SIG-M5 treated with dmso at 0.1 percent for 504 hours (cell line): ENCODE results near the gene ADGRV1.
"Not testable (repeated sequence)": the region's sequence is repeated elsewhere in the genome, so short reads cannot be mapped to it uniquely, and the experiment has no call there.

Source experiments
- DNase-seq: peaks from one replicate; lab custom pipeline; 2025; ENCODE audit not compliant: unreplicated experiment; lab: John Stamatoyannopoulos, UW

ADGRV1 gene

DNA sequence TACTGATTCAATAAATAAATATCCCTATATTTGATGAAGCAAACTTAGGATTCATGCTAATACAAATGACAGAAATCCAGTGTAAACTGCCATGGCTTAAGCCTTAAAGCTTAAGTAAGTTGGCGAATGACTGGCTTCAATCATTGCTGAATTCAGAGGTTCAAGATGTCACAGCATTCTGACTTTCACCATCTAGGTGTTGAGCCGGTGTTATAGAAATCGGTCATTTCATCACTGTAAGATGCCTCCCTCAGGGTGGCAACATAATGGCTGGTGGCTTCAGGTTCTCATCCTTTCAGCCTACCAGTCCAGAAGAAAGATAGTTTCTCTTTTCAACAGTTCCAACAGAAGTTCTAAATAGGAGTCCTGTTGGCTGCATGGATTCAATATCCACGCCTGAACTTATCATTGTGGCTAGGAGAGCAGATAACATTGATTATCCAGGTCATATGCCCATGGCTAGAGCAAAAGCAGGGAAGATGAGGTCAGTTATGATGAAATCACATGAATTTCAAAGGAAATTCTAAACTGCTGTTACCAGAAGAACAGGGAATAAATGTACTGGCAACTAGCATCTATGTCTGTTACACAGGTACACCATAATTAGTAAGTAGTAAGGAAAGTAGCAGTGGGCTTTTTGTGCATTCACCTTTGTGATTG lies 460.2 kb downstream of the ADGRV1 start:
- DNase-seq, result no peak

DNA sequence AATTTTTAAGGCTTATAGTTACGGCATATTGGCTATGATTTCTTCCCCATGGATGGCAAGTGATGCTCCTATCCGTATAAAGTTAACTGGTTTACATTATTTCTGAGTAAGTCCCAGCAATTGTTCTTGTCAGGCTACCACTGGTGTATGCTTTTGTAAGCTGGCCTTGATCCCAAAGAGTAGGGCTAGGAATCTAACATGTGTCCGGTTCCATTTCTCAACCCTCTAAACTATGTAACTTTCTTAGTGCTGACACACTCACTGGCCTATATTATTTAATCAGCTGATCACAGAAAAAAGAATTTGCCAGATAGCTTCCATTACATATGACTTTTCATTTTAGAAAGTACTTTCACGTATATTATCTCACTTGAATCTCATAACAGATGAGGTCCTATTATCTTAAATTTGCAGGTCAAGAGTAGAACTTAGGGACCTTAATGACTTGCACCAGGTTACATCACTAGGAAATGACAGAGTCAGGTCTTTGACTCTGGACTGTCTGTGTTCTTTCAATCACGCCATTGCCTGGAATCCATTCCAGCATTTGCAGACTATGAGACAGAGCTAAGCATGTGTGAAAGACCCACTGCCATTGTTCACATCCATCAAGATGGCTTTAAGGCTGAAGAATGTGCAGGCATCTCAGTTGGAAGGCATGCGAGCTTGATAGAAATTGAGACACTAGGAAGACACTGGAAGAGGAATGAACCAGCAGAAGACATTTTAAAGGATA lies 461.6 kb downstream of the ADGRV1 start:
- no peak for DNase-seq

GRCh38 chr5:91022518-91022917 lies 463.9 kb downstream of the ADGRV1 start:
- no peak for DNase-seq

GRCh38 chr5:91024206-91024605 lies 465.6 kb downstream of the ADGRV1 start:
- DNase-seq, result no peak

- no peak for DNase-seq
These were observed 466.1 kb downstream of the ADGRV1 start for GRCh38 chr5:91024727-91025126.

DNA sequence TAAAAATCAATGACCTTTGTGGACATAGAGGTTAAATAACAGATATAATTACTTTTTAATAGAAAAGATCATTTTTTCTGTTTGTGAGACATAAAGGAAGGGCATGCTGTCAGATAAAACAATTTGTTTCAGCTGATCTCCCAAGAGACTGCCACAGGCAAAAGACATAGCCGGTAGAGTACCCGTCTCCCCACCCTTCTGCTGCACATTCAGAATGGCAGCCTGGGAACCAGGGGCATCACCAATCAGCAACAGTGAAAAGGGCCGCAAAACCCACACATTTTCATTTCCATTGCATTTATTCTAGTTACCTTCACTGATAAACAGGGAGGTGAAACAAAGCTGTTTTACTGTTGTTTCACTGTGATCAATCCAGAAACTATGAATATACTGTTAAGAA lies 466.9 kb downstream of the ADGRV1 start:
- no peak for DNase-seq

DNA sequence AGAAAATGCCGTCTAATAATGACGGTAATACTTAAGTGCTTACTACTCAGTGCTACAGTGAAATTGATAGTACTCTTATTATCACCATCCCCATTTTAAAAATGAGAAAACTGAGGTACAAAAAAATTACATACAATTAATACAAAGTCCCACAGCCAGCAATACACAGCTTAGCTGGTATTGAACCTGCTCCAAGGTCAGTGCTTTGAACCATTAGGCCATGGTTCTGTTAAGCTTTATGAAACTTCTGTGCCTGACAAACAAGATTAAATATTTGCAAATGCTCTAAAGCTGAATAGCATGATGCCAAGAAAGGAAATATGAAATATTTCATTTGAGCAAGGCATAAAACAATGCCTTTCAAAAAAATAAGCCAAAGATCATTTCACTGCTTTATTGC lies 467.4 kb downstream of the ADGRV1 start:
- DNase-seq, result no peak

DNA sequence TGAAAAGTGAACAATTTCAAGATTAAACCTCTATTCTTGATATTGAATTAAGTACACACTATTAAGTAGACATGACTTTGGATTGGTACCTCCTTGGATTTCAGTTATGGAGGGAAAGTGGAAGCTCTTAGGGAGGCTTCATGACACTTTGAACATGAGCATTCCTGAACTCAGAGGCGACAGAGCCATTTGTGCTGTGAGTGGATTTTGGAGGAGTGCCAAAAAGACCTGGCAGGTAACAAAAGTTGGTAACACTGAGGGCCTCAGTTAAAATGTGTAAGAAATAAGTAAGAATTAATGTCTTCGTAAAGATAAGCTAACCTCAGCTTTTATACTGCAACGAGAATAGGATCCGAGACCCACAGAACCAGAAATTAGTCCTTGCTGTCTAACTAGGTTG lies 467.9 kb downstream of the ADGRV1 start:
- no peak for DNase-seq

DNA sequence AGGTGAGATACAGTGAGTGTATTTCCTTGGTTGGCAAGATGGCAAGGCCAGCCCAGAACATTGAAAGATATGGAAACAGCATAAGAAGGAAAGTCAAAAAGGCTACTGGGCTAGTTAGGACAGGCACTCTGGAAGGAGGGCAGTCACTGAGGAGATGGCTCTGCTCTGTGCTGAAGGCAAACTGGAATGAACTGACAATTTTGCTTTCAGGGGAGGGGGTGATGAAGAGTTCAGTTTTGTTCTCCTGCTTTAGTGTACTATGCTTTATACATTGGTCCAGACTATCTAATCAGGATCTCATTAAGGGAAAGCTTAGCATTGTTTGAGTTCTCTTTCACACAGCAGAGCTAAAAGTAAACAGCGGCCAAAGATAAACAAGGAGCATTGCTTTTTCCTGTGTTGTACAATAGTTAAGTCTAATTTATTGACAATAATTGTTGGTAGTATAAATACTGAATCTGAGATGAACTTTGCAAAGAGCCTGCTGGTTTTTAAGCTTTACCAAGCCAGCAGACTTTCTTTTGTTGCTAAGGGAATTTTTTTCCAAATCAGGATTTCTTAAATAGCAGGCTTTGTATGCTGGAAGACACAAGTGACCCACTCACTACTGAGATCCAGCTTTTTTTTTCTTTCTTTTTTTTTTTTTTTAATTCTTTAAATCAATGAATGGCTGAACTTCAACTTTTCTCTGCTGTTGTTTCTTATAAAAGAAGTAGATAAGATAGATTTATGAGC lies 469.0 kb downstream of the ADGRV1 start:
- no peak for DNase-seq

- no peak for DNase-seq
These were observed 469.9 kb downstream of the ADGRV1 start for GRCh38 chr5:91028499-91028956.

- DNase-seq, result no peak
These were observed 472.2 kb downstream of the ADGRV1 start for GRCh38 chr5:91030521-91031401.

- no peak for DNase-seq
These were observed 472.8 kb downstream of the ADGRV1 start for GRCh38 chr5:91031402-91031752.

GRCh38 chr5:91032125-91032524 lies 473.5 kb downstream of the ADGRV1 start:
- DNase-seq, result no peak

DNA sequence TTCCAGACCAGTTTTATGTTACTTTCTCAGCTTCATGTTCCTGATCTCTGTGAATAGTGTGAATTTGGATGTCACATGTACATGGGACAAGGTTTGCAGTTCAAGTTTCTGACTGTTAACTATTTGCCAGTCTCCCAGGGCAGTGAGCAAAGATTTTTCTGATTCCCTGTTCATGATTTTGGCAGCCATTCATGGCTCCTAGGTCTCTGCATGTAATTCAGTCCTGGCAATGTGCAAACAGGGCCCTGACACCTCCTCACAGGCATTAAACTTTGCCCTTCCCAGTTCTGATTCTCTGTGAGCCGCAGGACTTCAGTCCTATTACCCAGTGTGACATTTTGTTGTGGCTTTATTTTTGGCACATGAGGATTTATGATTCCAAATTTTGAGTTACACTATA lies 474.8 kb downstream of the ADGRV1 start:
- no peak for DNase-seq

GRCh38 chr5:91038180-91038808 lies 479.7 kb downstream of the ADGRV1 start:
- DNase-seq, result no peak

GRCh38 chr5:91041132-91041531 lies 482.5 kb downstream of the ADGRV1 start:
- DNase-seq, result not testable (repeated sequence)

DNA sequence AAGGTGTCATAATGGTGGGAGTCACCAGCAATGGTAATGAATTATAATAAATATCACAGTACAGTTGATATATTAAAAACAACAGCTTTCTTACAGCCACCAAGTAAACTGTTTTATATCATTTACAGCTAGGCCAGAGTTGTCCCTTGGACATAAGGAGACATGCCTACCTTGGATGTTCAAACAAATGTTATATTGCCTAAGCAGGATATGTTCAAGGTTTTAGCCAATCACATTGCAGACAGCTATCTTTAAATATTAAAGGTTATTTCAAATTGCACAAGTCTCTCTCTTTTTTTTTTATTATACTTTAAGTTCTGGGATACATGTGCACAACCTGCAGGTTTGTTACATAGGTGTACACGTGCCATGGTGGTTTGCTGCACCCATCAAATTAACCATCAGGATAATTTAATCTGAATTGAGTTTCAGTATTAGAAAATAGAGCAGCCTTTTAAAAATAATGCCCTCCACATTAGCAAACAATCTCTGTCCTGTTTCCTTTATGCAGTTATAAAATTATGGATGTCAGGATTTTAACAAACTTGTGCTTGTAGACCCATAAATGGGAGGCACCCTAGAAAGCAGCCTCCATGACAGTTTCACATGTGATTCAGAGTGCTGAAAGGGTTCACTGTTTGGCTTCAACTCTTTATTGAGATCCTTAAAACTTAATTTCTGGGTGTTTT lies 483.8 kb downstream of the ADGRV1 start:
- DNase-seq, result no peak

- DNase-seq, result no peak
These were observed 484.3 kb downstream of the ADGRV1 start for GRCh38 chr5:91042936-91043255.

DNA sequence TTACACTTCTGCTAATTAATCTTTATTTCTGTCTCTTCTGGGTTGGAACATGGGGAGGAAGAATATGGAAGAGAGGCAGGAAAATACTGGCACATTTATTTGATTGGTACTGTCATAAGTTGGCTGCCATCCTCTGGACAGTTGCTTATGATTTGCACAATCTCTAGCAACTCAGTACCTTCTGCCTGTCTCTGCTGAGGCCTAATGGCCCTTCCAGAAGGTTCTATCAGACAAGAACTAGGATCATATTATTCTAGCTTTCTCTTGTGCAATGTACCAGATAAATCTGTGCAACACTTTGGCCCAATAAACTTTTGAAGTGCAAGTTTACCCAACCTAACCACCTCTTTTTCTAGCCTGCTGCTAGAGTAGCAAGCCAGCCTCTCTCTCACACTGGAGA lies 489.5 kb downstream of the ADGRV1 start:
- no peak for DNase-seq

DNA sequence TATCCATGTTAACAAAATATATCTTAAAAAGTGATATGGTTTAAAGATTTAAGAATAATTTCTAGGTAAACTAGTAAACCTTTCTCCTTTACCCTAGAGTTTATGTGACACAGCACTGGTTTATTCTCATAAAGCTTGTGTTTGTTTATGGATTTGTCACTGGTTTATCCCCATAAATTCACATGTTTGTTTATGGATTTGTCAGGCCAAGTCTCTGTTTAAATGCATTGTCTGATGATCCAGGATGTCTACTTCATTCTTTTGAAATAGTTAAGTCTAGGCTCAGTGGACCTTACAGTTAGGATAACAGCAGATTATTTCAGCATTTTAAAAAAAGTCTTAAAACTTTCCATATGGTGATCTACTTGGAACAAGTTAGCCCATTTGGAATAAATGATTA lies 490.5 kb downstream of the ADGRV1 start:
- DNase-seq, result no peak
